Measurements from ENCODE around the gene FHIT. TPM values are rescaled to one million over a fixed set of nuclear protein-coding genes. Genes with fewer than 3 reads are reported as not detected.

FHIT gene
- total RNA-seq, 4 donors from 2014 or later: 1.6 to 12.9 (median 7.8) TPM

DNA sequence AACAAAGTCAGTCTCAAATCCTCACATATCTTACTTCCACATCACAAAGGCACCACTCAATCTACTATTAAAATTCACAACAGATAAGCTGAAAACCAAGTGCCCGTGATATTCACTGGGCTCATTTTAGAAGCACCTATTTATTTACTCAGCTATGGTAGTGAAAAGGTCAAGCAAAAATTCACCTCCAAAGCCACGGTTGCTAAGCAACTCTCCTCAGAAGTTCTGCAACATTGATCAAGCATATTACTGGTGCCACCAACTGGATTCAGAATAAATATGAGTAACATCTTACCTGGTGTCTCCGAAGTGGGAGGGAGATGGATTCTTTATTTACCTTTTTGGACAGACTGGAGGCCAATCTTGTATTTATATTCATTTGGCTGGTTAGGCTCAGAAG is 714.8 kb downstream of the FHIT start:
- Histone ChIP-seq H3K4me1 (no peaks in the 10 kb centered on the region), H3K27me3 (no peaks in the 10 kb centered on the region), H3K36me3 (no peaks in the 10 kb centered on the region), H3K9me3 (peaks cover 0 to 11% (median under 1%) of the 10 kb centered on the region in 4 donors), H3K4me3 (no peak overlapping the region), H3K27ac (no peak overlapping the region)
- 86 to 88% methylated on average over 3 of the region's 3 CpGs for WGBS, 2 donors
- TF ChIP-seq, protein P1, sequence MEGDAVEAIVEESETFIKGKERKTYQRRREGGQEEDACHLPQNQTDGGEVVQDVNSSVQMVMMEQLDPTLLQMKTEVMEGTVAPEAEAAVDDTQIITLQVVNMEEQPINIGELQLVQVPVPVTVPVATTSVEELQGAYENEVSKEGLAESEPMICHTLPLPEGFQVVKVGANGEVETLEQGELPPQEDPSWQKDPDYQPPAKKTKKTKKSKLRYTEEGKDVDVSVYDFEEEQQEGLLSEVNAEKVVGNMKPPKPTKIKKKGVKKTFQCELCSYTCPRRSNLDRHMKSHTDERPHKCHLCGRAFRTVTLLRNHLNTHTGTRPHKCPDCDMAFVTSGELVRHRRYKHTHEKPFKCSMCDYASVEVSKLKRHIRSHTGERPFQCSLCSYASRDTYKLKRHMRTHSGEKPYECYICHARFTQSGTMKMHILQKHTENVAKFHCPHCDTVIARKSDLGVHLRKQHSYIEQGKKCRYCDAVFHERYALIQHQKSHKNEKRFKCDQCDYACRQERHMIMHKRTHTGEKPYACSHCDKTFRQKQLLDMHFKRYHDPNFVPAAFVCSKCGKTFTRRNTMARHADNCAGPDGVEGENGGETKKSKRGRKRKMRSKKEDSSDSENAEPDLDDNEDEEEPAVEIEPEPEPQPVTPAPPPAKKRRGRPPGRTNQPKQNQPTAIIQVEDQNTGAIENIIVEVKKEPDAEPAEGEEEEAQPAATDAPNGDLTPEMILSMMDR (IDR thresholded peaks at IDR 0.05): no peak
- TF ChIP-seq POLR2A (IDR thresholded peaks at IDR 0.05): no peak
- TF ChIP-seq EP300 (IDR thresholded peaks at IDR 0.05): no peak
- no peak for DNase-seq (ENCODE audit: low spot score in 2 of 2)

DNA sequence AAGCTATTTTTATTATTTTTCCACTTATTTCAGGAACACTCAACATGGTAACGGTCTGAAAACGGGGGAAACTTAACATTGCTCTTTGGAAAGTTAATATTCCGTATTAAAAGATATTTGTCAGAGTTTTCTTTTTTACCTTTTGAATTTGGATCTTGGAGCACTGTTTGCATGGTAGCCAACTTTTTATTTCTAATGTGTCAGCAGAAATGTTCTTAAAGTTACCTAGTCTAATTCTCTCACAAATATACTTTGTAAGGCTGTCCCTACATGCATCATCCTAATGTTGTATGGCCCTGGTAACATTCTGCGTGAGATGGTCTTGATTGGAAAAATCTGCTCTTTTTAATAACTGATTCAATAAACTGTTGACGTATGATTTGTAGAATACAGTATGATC is 719.5 kb downstream of the FHIT start:
- WGBS, 2 donors: 82 to 88% methylated on average over 5 of the region's 5 CpGs
- no peaks in the 10 kb centered on the region for H3K36me3 ChIP-seq
- H3K27me3 ChIP-seq: no peaks in the 10 kb centered on the region

GRCh38 chr3:60528651-60529050 is 722.6 kb downstream of the FHIT start:
- TF ChIP-seq, protein P1 (IDR thresholded peaks at IDR 0.05): no peak
- no peak for TF ChIP-seq EP300 (IDR thresholded peaks at IDR 0.05)
- no peak for TF ChIP-seq POLR2A (IDR thresholded peaks at IDR 0.05)
- Histone ChIP-seq H3K4me3 (no peak overlapping the region), H3K27me3 (no peaks in the 10 kb centered on the region), H3K27ac (no peak overlapping the region), H3K9me3 (no peaks in the 10 kb centered on the region), H3K36me3 (no peaks in the 10 kb centered on the region), H3K4me1 (no peaks in the 10 kb centered on the region)
- WGBS, 2 donors: 82 to 85% methylated on average over 1 of the region's 1 CpG
- no peak for DNase-seq (ENCODE audit: low spot score in 2 of 2)

More for the DNA sequence above, 719.5 kb downstream of the FHIT start:
- Histone ChIP-seq H3K4me3 (no peak overlapping the region), H3K27ac (no peak overlapping the region), H3K4me1 (no peaks in the 10 kb centered on the region), H3K9me3 (no peaks in the 10 kb centered on the region)
- no peak for TF ChIP-seq EP300 (IDR thresholded peaks at IDR 0.05)
- TF ChIP-seq POLR2A (IDR thresholded peaks at IDR 0.05): no peak
- TF ChIP-seq, protein P1 (IDR thresholded peaks at IDR 0.05): no peak
- no peak for DNase-seq (ENCODE audit: low spot score in 2 of 2)

- no peaks in the 10 kb centered on the region for H3K4me1 ChIP-seq
- TF ChIP-seq, protein P1 (IDR thresholded peaks at IDR 0.05): no peak
- TF ChIP-seq POLR2A (IDR thresholded peaks at IDR 0.05) (no peak), EP300 (IDR thresholded peaks at IDR 0.05) (no peak)
- H3K9me3 ChIP-seq: no peaks in the 10 kb centered on the region
- WGBS, 2 donors: 79 to 82% methylated on average over 2 of the region's 2 CpGs
- H3K36me3 ChIP-seq: no peaks in the 10 kb centered on the region
- no peaks in the 10 kb centered on the region for H3K27me3 ChIP-seq
- no peak for DNase-seq (ENCODE audit: low spot score in 2 of 2)
- H3K27ac ChIP-seq: no peak overlapping the region
- H3K4me3 ChIP-seq: no peak overlapping the region
These were observed 727.7 kb downstream of the FHIT start for GRCh38 chr3:60523536-60523935.

GRCh38 chr3:60517134-60517533 is 734.1 kb downstream of the FHIT start:
- Histone ChIP-seq H3K27ac (no peak overlapping the region), H3K9me3 (peaks cover 0 to 9% (median 0%) of the 10 kb centered on the region in 4 donors), H3K4me1 (no peaks in the 10 kb centered on the region), H3K36me3 (no peaks in the 10 kb centered on the region), H3K27me3 (no peaks in the 10 kb centered on the region), H3K4me3 (no peak overlapping the region)
- WGBS, 2 donors: 95 to 96% methylated on average over 3 of the region's 3 CpGs
- no peak for DNase-seq (ENCODE audit: low spot score in 2 of 2)
- TF ChIP-seq EP300 (IDR thresholded peaks at IDR 0.05) (no peak), POLR2A (IDR thresholded peaks at IDR 0.05) (no peak)
- TF ChIP-seq, protein P1 (IDR thresholded peaks at IDR 0.05): no peak
